H1 (cell line): ENCODE data around the gene MFAP3L. TPM values are rescaled to one million over a fixed set of nuclear protein-coding genes. Genes with fewer than 3 reads are reported as not detected.

ENCODE experiments used
- TAF1 ChIP-seq: IDR thresholded peaks from 2 replicates; pipeline ENCODE4 v1.6.1; 2011; ENCODE audit warnings: mild to moderate bottlenecking, low read depth, low read length
- polyA plus RNA-seq, 7 experiments: library from polyadenylated mRNA; depleted of rRNA in 3 of 7; stranded (reverse) in 5 of 7; unstranded in 2 of 7; fragments of >200 nt in 5 of 7; fragments of 200-250 nt in 2 of 7; gene quantifications; 1 replicate in 5 of 7; 2 replicates in 1 of 7; 4 replicates in 1 of 7; pipeline versions ENCODE4 v1.2.1 to v1.2.3, GENCODE V29; 2011 to 2013; ENCODE audit warnings: missing spikeins in 2 of 7, mixed read lengths in 2 of 7
- total RNA-seq: library from RNA; stranded (reverse); fragmentation: NEBNext Ultra II Directional; extraction: Animal tissue kit (Norgen Biotek cat#: 25700); gene quantifications from 2 replicates; pipeline ENCODE4 v1.2.1, GENCODE V29; 2021

MFAP3L gene
- total and polyA plus RNA-seq, 2 of the 8 experiments (the other 6 are each of a cell fraction or from before 2014, with no cell fraction given), result 7.0 to 9.8 TPM

- peak; percentile 81 for TF ChIP-seq TAF1
Measured at GRCh38 chr4:170026253-170027021, at the start of gene MFAP3L (continued).
